ENCODE data around the gene KLHL26. TPM values are rescaled to one million over a fixed set of nuclear protein-coding genes. Genes with fewer than 3 reads are reported as not detected.
A peak's percentile ranks its signal among the peaks of the same experiment; 100 is the strongest.

The KLHL26 gene
- total and polyA plus RNA-seq, 9 of the 15 experiments (the other 6 are each of a cell fraction or from before 2014, with no cell fraction given) = 0.13 to 13.3 (median 1.4) TPM

DNA sequence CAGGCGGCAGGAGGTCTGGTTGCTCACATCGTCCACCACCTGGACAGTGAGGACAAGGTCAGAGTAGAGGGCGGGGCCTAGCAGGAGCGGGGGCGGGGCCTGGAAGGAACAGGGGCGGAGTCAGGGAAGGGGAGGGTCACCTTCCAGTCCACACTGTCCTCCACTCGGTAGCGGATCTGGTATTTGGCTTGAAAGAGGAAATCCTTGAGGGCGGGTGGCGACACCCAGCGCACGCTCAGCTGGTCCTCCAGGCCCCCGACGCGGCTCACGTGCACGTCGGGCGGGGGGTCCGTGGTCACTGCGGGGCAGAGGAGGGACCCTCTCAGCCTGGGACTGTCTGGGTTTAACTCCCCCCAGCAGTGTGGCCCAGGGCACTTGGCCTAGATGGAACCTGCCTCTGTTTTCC, 40.1 kb upstream of the KLHL26 start (continued):
- TF ChIP-seq, protein P1, sequence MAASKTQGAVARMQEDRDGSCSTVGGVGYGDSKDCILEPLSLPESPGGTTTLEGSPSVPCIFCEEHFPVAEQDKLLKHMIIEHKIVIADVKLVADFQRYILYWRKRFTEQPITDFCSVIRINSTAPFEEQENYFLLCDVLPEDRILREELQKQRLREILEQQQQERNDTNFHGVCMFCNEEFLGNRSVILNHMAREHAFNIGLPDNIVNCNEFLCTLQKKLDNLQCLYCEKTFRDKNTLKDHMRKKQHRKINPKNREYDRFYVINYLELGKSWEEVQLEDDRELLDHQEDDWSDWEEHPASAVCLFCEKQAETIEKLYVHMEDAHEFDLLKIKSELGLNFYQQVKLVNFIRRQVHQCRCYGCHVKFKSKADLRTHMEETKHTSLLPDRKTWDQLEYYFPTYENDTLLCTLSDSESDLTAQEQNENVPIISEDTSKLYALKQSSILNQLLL (CRISPR knock-in tag; IDR thresholded peaks at IDR 0.05; ENCODE audit: borderline replicate concordance) = no peak
- TF ChIP-seq HIVEP1 (CRISPR knock-in tag; IDR thresholded peaks at IDR 0.05) (no peak), KDM5B (IDR thresholded peaks at IDR 0.05; ENCODE audit: insufficient replicate concordance, low read depth, low read length) (peak; percentile 58), LCOR (CRISPR knock-in tag; IDR thresholded peaks at IDR 0.05) (peak; percentile 49; the same call in 1 of the 2 replicates), NFE2L1 (tag; IDR thresholded peaks at IDR 0.05; ENCODE audit: borderline replicate concordance, low read depth) (no peak), SREBF1 (IDR thresholded peaks at IDR 0.05; ENCODE audit: borderline replicate concordance, low read depth, low read length) (no peak), MCM7 (IDR thresholded peaks at IDR 0.05) (no peak), IFI16 (CRISPR knock-in tag; IDR thresholded peaks at IDR 0.05) (no peak), JUNB (CRISPR knock-in tag; conservative IDR thresholded peaks at IDR 0.05) (no peak), POLR3G (IDR thresholded peaks at IDR 0.05; ENCODE audit: extremely low read depth, insufficient read length, insufficient replicate concordance) (no peak)
- TF ChIP-seq, protein P2, sequence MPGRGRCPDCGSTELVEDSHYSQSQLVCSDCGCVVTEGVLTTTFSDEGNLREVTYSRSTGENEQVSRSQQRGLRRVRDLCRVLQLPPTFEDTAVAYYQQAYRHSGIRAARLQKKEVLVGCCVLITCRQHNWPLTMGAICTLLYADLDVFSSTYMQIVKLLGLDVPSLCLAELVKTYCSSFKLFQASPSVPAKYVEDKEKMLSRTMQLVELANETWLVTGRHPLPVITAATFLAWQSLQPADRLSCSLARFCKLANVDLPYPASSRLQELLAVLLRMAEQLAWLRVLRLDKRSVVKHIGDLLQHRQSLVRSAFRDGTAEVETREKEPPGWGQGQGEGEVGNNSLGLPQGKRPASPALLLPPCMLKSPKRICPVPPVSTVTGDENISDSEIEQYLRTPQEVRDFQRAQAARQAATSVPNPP (IDR thresholded peaks at IDR 0.05; ENCODE audit: borderline replicate concordance, insufficient read depth, insufficient read length) = no peak
- TF ChIP-seq, protein P3, sequence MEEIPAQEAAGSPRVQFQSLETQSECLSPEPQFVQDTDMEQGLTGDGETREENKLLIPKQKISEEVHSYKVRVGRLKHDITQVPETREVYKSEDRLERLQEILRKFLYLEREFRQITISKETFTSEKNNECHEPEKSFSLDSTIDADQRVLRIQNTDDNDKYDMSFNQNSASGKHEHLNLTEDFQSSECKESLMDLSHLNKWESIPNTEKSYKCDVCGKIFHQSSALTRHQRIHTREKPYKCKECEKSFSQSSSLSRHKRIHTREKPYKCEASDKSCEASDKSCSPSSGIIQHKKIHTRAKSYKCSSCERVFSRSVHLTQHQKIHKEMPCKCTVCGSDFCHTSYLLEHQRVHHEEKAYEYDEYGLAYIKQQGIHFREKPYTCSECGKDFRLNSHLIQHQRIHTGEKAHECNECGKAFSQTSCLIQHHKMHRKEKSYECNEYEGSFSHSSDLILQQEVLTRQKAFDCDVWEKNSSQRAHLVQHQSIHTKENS (CRISPR knock-in tag; IDR thresholded peaks at IDR 0.05) = no peak
- TF ChIP-seq, protein P4, sequence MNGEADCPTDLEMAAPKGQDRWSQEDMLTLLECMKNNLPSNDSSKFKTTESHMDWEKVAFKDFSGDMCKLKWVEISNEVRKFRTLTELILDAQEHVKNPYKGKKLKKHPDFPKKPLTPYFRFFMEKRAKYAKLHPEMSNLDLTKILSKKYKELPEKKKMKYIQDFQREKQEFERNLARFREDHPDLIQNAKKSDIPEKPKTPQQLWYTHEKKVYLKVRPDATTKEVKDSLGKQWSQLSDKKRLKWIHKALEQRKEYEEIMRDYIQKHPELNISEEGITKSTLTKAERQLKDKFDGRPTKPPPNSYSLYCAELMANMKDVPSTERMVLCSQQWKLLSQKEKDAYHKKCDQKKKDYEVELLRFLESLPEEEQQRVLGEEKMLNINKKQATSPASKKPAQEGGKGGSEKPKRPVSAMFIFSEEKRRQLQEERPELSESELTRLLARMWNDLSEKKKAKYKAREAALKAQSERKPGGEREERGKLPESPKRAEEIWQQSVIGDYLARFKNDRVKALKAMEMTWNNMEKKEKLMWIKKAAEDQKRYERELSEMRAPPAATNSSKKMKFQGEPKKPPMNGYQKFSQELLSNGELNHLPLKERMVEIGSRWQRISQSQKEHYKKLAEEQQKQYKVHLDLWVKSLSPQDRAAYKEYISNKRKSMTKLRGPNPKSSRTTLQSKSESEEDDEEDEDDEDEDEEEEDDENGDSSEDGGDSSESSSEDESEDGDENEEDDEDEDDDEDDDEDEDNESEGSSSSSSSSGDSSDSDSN (IDR thresholded peaks at IDR 0.05; ENCODE audit: borderline replicate concordance in 1 of 2, low read depth in 2 of 2, low read length in 2 of 2) = no peak
- TF ChIP-seq, protein P5, sequence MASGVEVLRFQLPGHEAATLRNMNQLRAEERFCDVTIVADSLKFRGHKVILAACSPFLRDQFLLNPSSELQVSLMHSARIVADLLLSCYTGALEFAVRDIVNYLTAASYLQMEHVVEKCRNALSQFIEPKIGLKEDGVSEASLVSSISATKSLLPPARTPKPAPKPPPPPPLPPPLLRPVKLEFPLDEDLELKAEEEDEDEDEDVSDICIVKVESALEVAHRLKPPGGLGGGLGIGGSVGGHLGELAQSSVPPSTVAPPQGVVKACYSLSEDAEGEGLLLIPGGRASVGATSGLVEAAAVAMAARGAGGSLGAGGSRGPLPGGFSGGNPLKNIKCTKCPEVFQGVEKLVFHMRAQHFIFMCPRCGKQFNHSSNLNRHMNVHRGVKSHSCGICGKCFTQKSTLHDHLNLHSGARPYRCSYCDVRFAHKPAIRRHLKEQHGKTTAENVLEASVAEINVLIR (CRISPR knock-in tag; IDR thresholded peaks at IDR 0.05) = no peak
- TF ChIP-seq, protein P6, sequence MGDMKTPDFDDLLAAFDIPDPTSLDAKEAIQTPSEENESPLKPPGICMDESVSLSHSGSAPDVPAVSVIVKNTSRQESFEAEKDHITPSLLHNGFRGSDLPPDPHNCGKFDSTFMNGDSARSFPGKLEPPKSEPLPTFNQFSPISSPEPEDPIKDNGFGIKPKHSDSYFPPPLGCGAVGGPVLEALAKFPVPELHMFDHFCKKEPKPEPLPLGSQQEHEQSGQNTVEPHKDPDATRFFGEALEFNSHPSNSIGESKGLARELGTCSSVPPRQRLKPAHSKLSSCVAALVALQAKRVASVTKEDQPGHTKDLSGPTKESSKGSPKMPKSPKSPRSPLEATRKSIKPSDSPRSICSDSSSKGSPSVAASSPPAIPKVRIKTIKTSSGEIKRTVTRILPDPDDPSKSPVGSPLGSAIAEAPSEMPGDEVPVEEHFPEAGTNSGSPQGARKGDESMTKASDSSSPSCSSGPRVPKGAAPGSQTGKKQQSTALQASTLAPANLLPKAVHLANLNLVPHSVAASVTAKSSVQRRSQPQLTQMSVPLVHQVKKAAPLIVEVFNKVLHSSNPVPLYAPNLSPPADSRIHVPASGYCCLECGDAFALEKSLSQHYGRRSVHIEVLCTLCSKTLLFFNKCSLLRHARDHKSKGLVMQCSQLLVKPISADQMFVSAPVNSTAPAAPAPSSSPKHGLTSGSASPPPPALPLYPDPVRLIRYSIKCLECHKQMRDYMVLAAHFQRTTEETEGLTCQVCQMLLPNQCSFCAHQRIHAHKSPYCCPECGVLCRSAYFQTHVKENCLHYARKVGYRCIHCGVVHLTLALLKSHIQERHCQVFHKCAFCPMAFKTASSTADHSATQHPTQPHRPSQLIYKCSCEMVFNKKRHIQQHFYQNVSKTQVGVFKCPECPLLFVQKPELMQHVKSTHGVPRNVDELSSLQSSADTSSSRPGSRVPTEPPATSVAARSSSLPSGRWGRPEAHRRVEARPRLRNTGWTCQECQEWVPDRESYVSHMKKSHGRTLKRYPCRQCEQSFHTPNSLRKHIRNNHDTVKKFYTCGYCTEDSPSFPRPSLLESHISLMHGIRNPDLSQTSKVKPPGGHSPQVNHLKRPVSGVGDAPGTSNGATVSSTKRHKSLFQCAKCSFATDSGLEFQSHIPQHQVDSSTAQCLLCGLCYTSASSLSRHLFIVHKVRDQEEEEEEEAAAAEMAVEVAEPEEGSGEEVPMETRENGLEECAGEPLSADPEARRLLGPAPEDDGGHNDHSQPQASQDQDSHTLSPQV (IDR thresholded peaks at IDR 0.05) = no peak
